Astrocyte of the spinal cord (primary cell): ENCODE results near the gene PI4K2A.

ENCODE experiments used
- DNase-seq: peaks from one replicate; pipeline ENCODE4 v3.0.0; 2011; ENCODE audit warnings: low read depth, low spot score
- H3K4me3 ChIP-seq: 2 replicates; pipeline ENCODE4 v1.5.1; 2011; ENCODE audit warnings: low read depth, mild to moderate bottlenecking, low read length, moderate library complexity
- in situ Hi-C: cut with HindIII; loops from 2 replicates; pipeline ENCODE4 v1.10.0; 2017; ENCODE audit warnings: low sequenced_read_pairs
- TF ChIP-seq, protein P1 (sequence below): IDR thresholded peaks from 2 replicates; pipeline ENCODE4 v1.5.1; 2012; ENCODE audit warnings: low read depth, mild to moderate bottlenecking, low read length, inconsistent platforms

The PI4K2A gene

DNA sequence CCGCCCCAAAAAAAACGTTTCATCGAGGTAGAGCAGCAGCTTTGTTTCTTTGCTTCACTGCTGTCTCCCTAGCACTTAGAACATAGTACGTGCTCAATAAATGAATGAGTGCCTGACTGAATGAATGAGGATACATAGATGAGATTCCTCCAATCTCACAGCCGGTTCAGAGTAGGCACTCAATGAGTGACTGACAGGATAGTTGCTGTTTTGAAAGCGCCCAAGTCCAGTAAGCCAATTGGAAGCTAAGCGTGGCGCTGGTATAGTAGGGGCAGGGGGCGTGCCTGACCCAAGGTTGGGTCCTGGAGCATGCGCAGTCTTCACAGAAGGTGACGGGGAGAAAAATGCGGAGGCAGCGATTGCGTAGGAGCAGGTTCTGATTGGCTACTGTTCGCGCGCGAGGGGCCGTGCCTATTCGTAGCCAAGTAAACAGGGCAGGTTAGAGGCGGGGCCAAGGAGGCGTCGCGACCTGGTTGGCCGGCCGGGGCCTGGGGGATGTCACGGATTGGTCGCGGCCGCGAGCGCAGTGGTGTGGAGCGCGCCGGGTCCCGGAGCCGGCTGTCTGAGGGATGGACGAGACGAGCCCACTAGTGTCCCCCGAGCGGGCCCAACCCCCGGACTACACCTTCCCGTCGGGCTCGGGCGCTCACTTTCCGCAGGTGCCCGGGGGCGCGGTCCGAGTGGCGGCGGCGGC is at the start of gene PI4K2A:
Gene PI4K2A (plus strand): TSS at position 498 of the 694 bp plus-strand sequence. CDS start 72 bp downstream, at position 570.
- TF ChIP-seq, protein P1, sequence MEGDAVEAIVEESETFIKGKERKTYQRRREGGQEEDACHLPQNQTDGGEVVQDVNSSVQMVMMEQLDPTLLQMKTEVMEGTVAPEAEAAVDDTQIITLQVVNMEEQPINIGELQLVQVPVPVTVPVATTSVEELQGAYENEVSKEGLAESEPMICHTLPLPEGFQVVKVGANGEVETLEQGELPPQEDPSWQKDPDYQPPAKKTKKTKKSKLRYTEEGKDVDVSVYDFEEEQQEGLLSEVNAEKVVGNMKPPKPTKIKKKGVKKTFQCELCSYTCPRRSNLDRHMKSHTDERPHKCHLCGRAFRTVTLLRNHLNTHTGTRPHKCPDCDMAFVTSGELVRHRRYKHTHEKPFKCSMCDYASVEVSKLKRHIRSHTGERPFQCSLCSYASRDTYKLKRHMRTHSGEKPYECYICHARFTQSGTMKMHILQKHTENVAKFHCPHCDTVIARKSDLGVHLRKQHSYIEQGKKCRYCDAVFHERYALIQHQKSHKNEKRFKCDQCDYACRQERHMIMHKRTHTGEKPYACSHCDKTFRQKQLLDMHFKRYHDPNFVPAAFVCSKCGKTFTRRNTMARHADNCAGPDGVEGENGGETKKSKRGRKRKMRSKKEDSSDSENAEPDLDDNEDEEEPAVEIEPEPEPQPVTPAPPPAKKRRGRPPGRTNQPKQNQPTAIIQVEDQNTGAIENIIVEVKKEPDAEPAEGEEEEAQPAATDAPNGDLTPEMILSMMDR, result no peak

DNA sequence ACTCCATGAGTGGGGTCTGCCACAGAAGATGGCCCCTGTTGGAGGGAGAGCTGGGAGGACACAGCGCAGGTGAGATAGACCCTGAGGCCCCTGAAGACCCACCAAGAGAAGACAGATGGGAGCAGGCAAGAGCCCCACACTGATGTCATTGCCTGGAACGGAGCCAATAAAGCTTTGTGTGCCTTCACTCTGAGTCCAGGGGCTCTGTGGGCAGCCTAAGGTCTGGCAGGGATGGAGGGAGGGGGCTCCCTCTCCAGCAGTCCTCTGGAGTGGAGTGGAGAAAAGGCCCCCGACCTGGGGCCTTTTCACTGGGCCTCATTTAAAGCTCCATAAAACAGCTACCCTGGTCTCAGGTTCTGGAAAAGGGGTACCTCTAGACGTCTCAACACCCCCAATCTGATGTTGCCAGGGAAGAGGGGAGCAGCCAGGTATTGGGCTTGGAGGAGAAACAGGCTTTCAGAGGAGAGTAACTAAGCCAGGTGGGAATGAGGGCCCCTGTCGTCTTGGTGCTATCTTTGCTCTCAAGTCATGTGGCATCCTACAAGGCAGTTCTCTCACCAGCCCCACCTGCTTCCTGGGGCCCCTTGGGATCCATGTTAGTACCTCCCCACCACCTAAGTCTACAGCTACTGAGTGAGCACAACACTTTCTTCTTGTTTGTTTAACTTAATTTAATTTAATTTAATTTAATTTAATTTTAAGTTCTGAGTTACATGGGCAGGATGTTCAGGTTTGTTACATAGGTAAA is 49.5 kb upstream of the PI4K2A start:
- in situ Hi-C loops, result no loop called here
- TF ChIP-seq, protein P1, result no peak
- no peak overlapping the region for H3K4me3 ChIP-seq
- no peak for DNase-seq

More for the DNA sequence above, at the start of gene PI4K2A:
- in situ Hi-C loops, result no loop called here
- DNase-seq, result peak; percentile 99
- H3K4me3 ChIP-seq, result peak within 1 kb of the TSS; percentile 86

DNA sequence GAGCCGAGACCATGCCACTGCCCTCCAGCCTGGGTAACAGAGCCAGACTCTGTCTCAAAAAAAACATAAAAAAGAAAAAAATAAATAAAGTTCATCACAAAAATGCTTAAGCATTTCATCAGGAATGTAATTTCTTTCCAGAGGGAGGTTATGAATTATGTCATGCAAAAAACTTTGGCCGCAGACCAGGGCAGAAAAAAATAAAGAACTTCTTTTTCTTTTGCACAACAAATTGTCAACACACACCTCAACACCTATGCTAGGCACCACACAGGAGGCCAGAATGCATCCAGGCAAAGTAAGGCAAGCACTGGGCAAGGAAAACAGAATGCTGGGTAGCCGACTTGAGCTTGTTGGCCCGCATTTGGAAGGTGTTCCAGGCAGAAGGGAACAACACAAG is 47.0 kb upstream of the PI4K2A start:
- TF ChIP-seq, protein P1, result no peak
- DNase-seq, result no peak
- in situ Hi-C loops, result no loop called here
- H3K4me3 ChIP-seq, result no peak overlapping the region

DNA sequence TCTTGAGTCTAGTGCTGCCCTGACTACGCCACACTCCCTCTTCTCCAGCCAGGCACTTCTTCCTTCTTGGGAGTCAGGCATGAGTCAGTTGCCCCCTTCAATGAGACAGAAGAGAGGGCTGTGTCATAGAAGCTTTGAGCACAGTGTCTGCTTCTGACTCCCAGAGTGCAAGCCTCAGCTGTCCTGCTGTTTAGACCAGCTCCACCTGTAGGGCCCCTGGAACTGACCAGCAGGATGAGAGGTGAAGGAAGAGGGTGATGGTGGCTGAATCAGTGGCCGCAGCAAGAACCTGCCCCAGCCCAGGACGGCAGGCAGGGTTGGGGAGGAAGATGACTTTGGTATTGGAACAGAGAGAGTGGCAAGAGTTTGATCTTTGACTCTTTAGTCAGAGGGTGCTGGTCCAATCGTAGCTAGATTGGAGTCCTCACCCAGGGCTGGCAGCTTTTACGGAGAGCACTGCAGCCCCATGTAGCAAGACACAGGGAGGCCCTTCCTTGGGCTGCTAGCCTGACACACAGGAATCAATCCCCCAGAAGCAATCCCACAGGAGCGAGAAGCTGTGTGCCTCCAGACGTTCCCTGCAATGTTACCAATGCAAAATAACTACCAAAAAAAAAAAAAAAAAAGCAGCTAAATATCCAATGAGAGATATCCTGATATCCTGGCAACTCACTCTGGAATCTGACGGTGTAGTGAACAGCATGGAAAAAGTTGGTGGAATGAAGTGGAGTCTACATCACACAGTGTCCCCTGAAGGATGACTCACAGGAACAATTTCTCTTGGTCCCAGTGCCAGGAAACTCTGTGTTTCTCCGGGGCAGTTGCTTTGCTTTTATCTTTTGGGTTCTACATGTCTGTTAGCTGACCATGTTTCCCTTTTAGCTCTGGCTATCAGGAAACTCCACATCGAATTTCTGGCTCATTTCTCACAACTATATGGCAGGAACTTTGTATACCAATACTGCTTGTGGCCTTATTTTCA is 44.1 kb upstream of the PI4K2A start:
- in situ Hi-C loops, result no loop called here
- H3K4me3 ChIP-seq, result no peak overlapping the region
- peak; percentile 88 for DNase-seq
- TF ChIP-seq, protein P1, result peak; percentile 5

DNA sequence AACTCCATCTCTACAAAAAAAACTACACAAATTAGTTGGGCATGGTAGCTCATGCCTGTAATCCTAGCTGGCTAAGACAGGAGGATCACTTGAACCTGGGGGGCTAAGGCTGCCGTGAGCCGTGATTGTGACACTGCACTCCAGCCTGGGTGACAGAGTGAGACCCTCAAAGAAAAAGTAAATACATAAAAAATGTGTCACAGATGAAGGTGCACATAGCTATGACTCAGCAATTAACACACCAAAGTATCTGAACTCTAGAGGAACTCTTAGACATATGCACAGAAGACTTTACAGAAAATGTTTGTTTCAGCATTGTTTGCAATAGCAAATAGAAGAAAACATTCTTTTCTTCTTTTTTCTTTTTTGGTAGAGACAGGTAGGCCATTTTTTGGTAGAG is 42.7 kb upstream of the PI4K2A start:
- no peak overlapping the region for H3K4me3 ChIP-seq
- in situ Hi-C loops, result no loop called here
- TF ChIP-seq, protein P1, result no peak
- DNase-seq, result no peak
